Caco-2 (cell line): ENCODE results near the gene LRRC10. TPM values are rescaled to one million over a fixed set of nuclear protein-coding genes. Genes with fewer than 3 reads are reported as not detected.

ENCODE experiments used
- BruUV-seq: library from RNA; stranded (reverse); fragments of 400-500 nt; replicated peaks from 2 replicates; lab custom pipeline; 2021; lab: Mats Ljungman, UMichigan
- CTCF ChIA-PET: fragments of 300-600 bp; sonication (Branson Sonifier 250); formaldehyde crosslinking; loops from one replicate; lab custom pipeline; 2022; ENCODE audit warnings: antibody characterized with exemption; lab: Charles Lee
- POLR2A ChIA-PET: fragments of 300-600 bp; sonication (Branson Sonifier 250); formaldehyde crosslinking; loops from one replicate; lab custom pipeline; 2022; ENCODE audit warnings: antibody characterized with exemption; lab: Charles Lee
- DNase-seq, 2 experiments: peaks; one replicate each; pipeline versions ENCODE4 v3.0.0 to v3.0.0-alpha.2; 2020 to 2022
- H3K27me3 ChIP-seq: replicated peaks from 2 replicates; pipeline ENCODE4 v1.6.0; 2011; ENCODE audit warnings: low read length; ENCODE audit not compliant: control insufficient read depth, insufficient read depth
- H3K36me3 ChIP-seq: 2 replicates; pipeline ENCODE4 v1.5.1; 2011; ENCODE audit warnings: low read length; ENCODE audit not compliant: control insufficient read depth, insufficient read depth
- H3K4me1 ChIP-seq: fragments of 250-450 bp; sonication (Bioruptor Pico); 2 replicates; pipeline ENCODE4 v1.5.1; 2020; ENCODE audit warnings: mild to moderate bottlenecking
- H3K4me3 ChIP-seq: 2 replicates; pipeline ENCODE4 v1.5.1; 2011; ENCODE audit warnings: low read depth, mild to moderate bottlenecking, control low read depth, low read length
- H3K9me3 ChIP-seq: fragments of 250-450 bp; sonication (Bioruptor Pico); 2 replicates; pipeline ENCODE4 v1.5.1; 2020; ENCODE audit warnings: mild to moderate bottlenecking, moderate library complexity
- H3K27ac Mint-ChIP-seq: one replicate; pipeline ENCODE4 v1.8.0; 2022; ENCODE audit warnings: mixed read lengths; ENCODE audit not compliant: unreplicated experiment
- H3K27me3 Mint-ChIP-seq: one replicate; pipeline ENCODE4 v1.8.0; 2022; ENCODE audit warnings: mixed read lengths; ENCODE audit not compliant: insufficient read depth, unreplicated experiment
- H3K36me3 Mint-ChIP-seq: one replicate; pipeline ENCODE4 v1.8.0; 2022; ENCODE audit warnings: mild to moderate bottlenecking, mixed read lengths; ENCODE audit not compliant: insufficient read depth, unreplicated experiment
- H3K4me1 Mint-ChIP-seq: one replicate; pipeline ENCODE4 v1.8.0; 2022; ENCODE audit warnings: low read depth, mixed read lengths; ENCODE audit not compliant: unreplicated experiment
- H3K4me3 Mint-ChIP-seq: one replicate; pipeline ENCODE4 v1.8.0; 2022; ENCODE audit warnings: mild to moderate bottlenecking, moderate library complexity, mixed read lengths; ENCODE audit not compliant: unreplicated experiment
- H3K9me3 Mint-ChIP-seq: one replicate; pipeline ENCODE4 v1.8.0; 2022; ENCODE audit warnings: mixed read lengths; ENCODE audit not compliant: unreplicated experiment
- CTCF ChIP-seq, 2 experiments: fragments of 200-600 bp in 1 of 2; IDR thresholded peaks; 1 replicate in 1 of 2; 2 replicates in 1 of 2; pipeline versions ENCODE4 v1.5.1 to v1.8.0; 2011 to 2022; ENCODE audit warnings: antibody characterized with exemption in 1 of 2, control low read depth in 1 of 2, inconsistent platforms in 1 of 2, low read depth in 1 of 2, low read length in 1 of 2, mild to moderate bottlenecking in 1 of 2, moderate library complexity in 1 of 2; ENCODE audit not compliant: insufficient read depth in 1 of 2, severe bottlenecking in 1 of 2, unreplicated experiment in 1 of 2
- intact Hi-C: fragments of 100-400 bp; cut with micrococcal nuclease; formaldehyde crosslinking; loops from one replicate; pipeline ENCODE4 v1.10.0; 2022; ENCODE audit not compliant: unreplicated experiment
- total RNA-seq: library from RNA; stranded (reverse); gene quantifications from 2 replicates; pipeline ENCODE4 v1.2.3, GENCODE V29; 2022

The LRRC10 gene
- total RNA-seq, 1 experiment from 2014 or later: not detected

GRCh38 chr12:69623970-69624369 is 13.3 kb upstream of the LRRC10 start:
- Mint-ChIP-seq H3K9me3 (peaks cover 9% of the 10 kb centered on the region), H3K27me3 (no peaks in the 10 kb centered on the region), H3K27ac (no peak overlapping the region), H3K4me1 (peaks cover 11% of the 10 kb centered on the region), H3K4me3 (no peak overlapping the region), H3K36me3 (no peaks in the 10 kb centered on the region)
- no peaks in the 10 kb centered on the region for H3K27me3 ChIP-seq
- H3K4me3 ChIP-seq: no peak overlapping the region
- intact Hi-C loops: no loop called here
- no TSS peak for BruUV-seq
- no peaks in the 10 kb centered on the region for H3K9me3 ChIP-seq
- TF ChIP-seq CTCF (IDR thresholded peaks at IDR 0.05; ENCODE audit: insufficient read depth in 1 of 2, low read depth in 1 of 2, low read length in 1 of 2, severe bottlenecking in 1 of 2, unreplicated experiment in 1 of 2): no peak
- H3K36me3 ChIP-seq: no peaks in the 10 kb centered on the region
- ChIA-PET CTCF (no interaction called here), POLR2A (no interaction called here)
- no peak for DNase-seq
- H3K4me1 ChIP-seq: no peaks in the 10 kb centered on the region

GRCh38 chr12:69621551-69621950 is 10.8 kb upstream of the LRRC10 start:
- 0 out of 2 replicates have a peak, but pooled peaks cover 2% of the 10 kb centered on the region for H3K9me3 ChIP-seq
- intact Hi-C loops: no loop called here
- H3K9me3 Mint-ChIP-seq: peaks cover 9% of the 10 kb centered on the region
- TF ChIP-seq CTCF (IDR thresholded peaks at IDR 0.05; ENCODE audit: insufficient read depth in 1 of 2, low read depth in 1 of 2, low read length in 1 of 2, severe bottlenecking in 1 of 2, unreplicated experiment in 1 of 2): no peak
- no peak overlapping the region for H3K4me3 ChIP-seq
- H3K4me1 Mint-ChIP-seq: peaks cover 11% of the 10 kb centered on the region
- no peaks in the 10 kb centered on the region for H3K27me3 Mint-ChIP-seq
- no peak overlapping the region for H3K4me3 Mint-ChIP-seq
- no peaks in the 10 kb centered on the region for H3K36me3 Mint-ChIP-seq
- ChIA-PET POLR2A (no interaction called here), CTCF (no interaction called here)
- H3K27ac Mint-ChIP-seq: no peak overlapping the region
- DNase-seq: no peak
- H3K36me3 ChIP-seq: no peaks in the 10 kb centered on the region
- H3K27me3 ChIP-seq: no peaks in the 10 kb centered on the region
- no peaks in the 10 kb centered on the region for H3K4me1 ChIP-seq
- BruUV-seq: no TSS peak

GRCh38 chr12:69620921-69621320 is 10.2 kb upstream of the LRRC10 start:
- ChIA-PET CTCF (no interaction called here), POLR2A (no interaction called here)
- TF ChIP-seq CTCF (IDR thresholded peaks at IDR 0.05; ENCODE audit: insufficient read depth in 1 of 2, low read depth in 1 of 2, low read length in 1 of 2, severe bottlenecking in 1 of 2, unreplicated experiment in 1 of 2): no peak
- Mint-ChIP-seq H3K27ac (no peak overlapping the region), H3K27me3 (no peaks in the 10 kb centered on the region), H3K9me3 (peaks cover 9% of the 10 kb centered on the region), H3K4me3 (no peak overlapping the region), H3K4me1 (peaks cover 11% of the 10 kb centered on the region), H3K36me3 (no peaks in the 10 kb centered on the region)
- intact Hi-C loops: no loop called here
- no peak overlapping the region for H3K4me3 ChIP-seq
- H3K36me3 ChIP-seq: no peaks in the 10 kb centered on the region
- no peak for DNase-seq
- 0 out of 2 replicates have a peak, but pooled peaks cover 2% of the 10 kb centered on the region for H3K9me3 ChIP-seq
- H3K4me1 ChIP-seq: no peaks in the 10 kb centered on the region
- H3K27me3 ChIP-seq: no peaks in the 10 kb centered on the region
- BruUV-seq: no TSS peak
